ENCODE results near the gene CSGALNACT2.

Gene CSGALNACT2

GRCh38 chr10:43230909-43231522 is 92.8 kb downstream of the CSGALNACT2 start:
- peak; percentile 9 for DNase-seq

DNA sequence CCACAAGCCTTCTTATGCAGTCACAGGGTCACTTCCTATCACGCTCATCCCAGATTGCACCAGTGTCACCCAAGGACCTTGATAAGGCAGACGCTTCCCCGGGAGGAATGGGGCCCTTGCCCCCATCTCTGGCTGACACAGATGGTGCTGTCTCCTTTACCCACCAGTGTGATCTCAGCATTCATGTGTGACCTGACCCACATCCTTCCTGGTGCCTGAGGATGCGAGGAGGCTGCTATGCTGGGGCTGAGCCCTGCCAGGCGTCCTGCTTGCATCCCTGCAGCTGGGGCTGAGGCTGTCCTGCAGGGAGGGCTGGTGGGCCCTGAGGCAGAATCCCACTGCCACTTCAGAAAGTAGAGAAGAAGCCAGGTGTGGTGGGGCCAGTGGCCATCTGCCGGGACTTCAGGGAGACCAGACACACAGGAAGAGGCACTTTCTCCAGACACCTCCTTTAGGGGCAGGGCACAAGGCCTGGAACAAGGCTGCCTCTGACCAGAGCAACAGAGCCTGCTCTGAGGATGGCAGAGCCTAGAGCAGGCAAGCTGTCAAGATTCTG is 93.4 kb downstream of the CSGALNACT2 start:
- peak; percentile 8 for DNase-seq

GRCh38 chr10:43233601-43234430 is 95.6 kb downstream of the CSGALNACT2 start:
- peak; percentile 9 for DNase-seq

GRCh38 chr10:43234471-43235041 is 96.3 kb downstream of the CSGALNACT2 start:
- DNase-seq: peak; percentile 9

All from right hindlimb (tissue), 1 donor.